ENCODE measurements around the gene INSR. TPM values are rescaled to one million over a fixed set of nuclear protein-coding genes. Genes with fewer than 3 reads are reported as not detected.

The INSR gene
- total and polyA plus RNA-seq, 10 of the 15 experiments (the other 5 are each of a cell fraction or from before 2014, with no cell fraction given), result 4.2 to 34.9 (median 13.6) TPM

GRCh38 chr19:7137120-7137519 lies 157.1 kb downstream of the INSR start:
- ChIA-PET SMC1A (ENCODE audit: uncharacterized antibody, unreplicated experiment) (interaction anchor here (0.6 to 2.1 kb wide), 3 partner anchors 189 to 196 kb away, joined by 4 to 5 read pairs (median 4); no protein-coding TSS in a partner anchor), CTCF (interaction anchor here (1.0 kb wide), 1 partner anchor 189 kb away, joined by 3 read pairs; no protein-coding TSS in a partner anchor), RAD21 (ENCODE audit: unreplicated experiment) (interaction anchor here (1.1 kb wide), 1 partner anchor 165 kb away, joined by 3 read pairs; no protein-coding TSS in a partner anchor), POLR2A (no interaction called here)
- no peak for FAIRE-seq
- ATAC-seq, result no peak
- no peak overlapping the region for H3K27ac ChIP-seq (ENCODE audit: control insufficient read depth, insufficient read depth)
- in situ Hi-C loops (cut with MboI) (no loop called here), intact Hi-C loops (cut with micrococcal nuclease; ENCODE audit: unreplicated experiment) (no loop called here)
- H3K4me3 ChIP-seq, result no peak overlapping the region
- 100% methylated on average over 2 of the region's 2 CpGs for WGBS (ENCODE audit: insufficient coverage, insufficient replicate concordance, low lambda C conversion rate, missing lambda C conversion rate)
- no TSS peak for BruUV-seq (replicated peaks)
- no peaks in the 10 kb centered on the region for H3K27me3 ChIP-seq (replicated peaks in 1 of 2; ENCODE audit: control insufficient read depth in 2 of 2, insufficient read depth in 2 of 2, low read length in 1 of 2)
- H3K36me3 ChIP-seq (ENCODE audit: control insufficient read depth in 2 of 2, insufficient read depth in 2 of 2, low read length in 1 of 2), result peaks cover 12 to 15% of the 10 kb centered on the region in 2 experiments
- no peak for DNase-seq (ENCODE audit: low read depth, low spot score)
- H3K4me2 ChIP-seq (ENCODE audit: control insufficient read depth, insufficient read depth), result no peak overlapping the region
- H3K4me1 ChIP-seq (ENCODE audit: control insufficient read depth, insufficient read depth, low read length), result no peaks in the 10 kb centered on the region
- TF ChIP-seq WRNIP1 (IDR thresholded peaks at IDR 0.05; ENCODE audit: borderline replicate concordance, low read depth, low read length) (no peak), BHLHE40 (IDR thresholded peaks at IDR 0.05; ENCODE audit: borderline replicate concordance in 1 of 2, low read depth in 2 of 2, low read length in 1 of 2) (no peak), EED (IDR thresholded peaks at IDR 0.05; ENCODE audit: low read depth) (no peak), GATAD2B (conservative IDR thresholded peaks at IDR 0.05; ENCODE audit: low read depth) (no peak), ATF2 (IDR thresholded peaks at IDR 0.05; ENCODE audit: low read length) (no peak), MEF2A (IDR thresholded peaks at IDR 0.05; ENCODE audit: insufficient read depth, low read depth, low read length) (no peak), ATF7 (IDR thresholded peaks at IDR 0.05; ENCODE audit: low read depth) (no peak), RAD51 (IDR thresholded peaks at IDR 0.05) (peak; percentile 76; the same call in 1 of the 2 replicates), ZNF207 (IDR thresholded peaks at IDR 0.05; ENCODE audit: borderline replicate concordance) (no peak), NFIC (IDR thresholded peaks at IDR 0.05; ENCODE audit: low read depth, low read length) (no peak), SP1 (IDR thresholded peaks at IDR 0.05; ENCODE audit: low read depth, low read length) (no peak)
- TF ChIP-seq, protein P1, sequence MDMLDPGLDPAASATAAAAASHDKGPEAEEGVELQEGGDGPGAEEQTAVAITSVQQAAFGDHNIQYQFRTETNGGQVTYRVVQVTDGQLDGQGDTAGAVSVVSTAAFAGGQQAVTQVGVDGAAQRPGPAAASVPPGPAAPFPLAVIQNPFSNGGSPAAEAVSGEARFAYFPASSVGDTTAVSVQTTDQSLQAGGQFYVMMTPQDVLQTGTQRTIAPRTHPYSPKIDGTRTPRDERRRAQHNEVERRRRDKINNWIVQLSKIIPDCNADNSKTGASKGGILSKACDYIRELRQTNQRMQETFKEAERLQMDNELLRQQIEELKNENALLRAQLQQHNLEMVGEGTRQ (IDR thresholded peaks at IDR 0.05; ENCODE audit: borderline replicate concordance, low read depth, low read length), result no peak
- TF ChIP-seq, protein P2, sequence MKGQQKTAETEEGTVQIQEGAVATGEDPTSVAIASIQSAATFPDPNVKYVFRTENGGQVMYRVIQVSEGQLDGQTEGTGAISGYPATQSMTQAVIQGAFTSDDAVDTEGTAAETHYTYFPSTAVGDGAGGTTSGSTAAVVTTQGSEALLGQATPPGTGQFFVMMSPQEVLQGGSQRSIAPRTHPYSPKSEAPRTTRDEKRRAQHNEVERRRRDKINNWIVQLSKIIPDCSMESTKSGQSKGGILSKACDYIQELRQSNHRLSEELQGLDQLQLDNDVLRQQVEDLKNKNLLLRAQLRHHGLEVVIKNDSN (IDR thresholded peaks at IDR 0.05; ENCODE audit: borderline replicate concordance, extremely low read length, insufficient read depth, low read depth, low read length), result peak; percentile 58
- no peaks in the 10 kb centered on the region for H3K79me2 ChIP-seq (ENCODE audit: control insufficient read depth, insufficient read depth, low read length)
- H3K9ac ChIP-seq (ENCODE audit: control insufficient read depth, insufficient read depth, low read length), result no peak overlapping the region
- peaks cover 5% of the 10 kb centered on the region; the same call in 2 of the 3 replicates for H3K9me3 ChIP-seq (replicated peaks; ENCODE audit: control insufficient read depth, insufficient read depth, low read length)
- H2AFZ ChIP-seq (ENCODE audit: control insufficient read depth, low read depth, low read length), result no peak overlapping the region
- H4K20me1 ChIP-seq (ENCODE audit: control insufficient read depth, insufficient read depth), result no peaks in the 10 kb centered on the region

Measured in GM12878 (cell line).